ENCODE data around the gene MFSD6. TPM values are rescaled to one million over a fixed set of nuclear protein-coding genes. Genes with fewer than 3 reads are reported as not detected.

The MFSD6 gene
- polyA plus RNA-seq, 2 of the 4 experiments (the other 2 are of a cell fraction) = 14.3 to 41.3 TPM

DNA sequence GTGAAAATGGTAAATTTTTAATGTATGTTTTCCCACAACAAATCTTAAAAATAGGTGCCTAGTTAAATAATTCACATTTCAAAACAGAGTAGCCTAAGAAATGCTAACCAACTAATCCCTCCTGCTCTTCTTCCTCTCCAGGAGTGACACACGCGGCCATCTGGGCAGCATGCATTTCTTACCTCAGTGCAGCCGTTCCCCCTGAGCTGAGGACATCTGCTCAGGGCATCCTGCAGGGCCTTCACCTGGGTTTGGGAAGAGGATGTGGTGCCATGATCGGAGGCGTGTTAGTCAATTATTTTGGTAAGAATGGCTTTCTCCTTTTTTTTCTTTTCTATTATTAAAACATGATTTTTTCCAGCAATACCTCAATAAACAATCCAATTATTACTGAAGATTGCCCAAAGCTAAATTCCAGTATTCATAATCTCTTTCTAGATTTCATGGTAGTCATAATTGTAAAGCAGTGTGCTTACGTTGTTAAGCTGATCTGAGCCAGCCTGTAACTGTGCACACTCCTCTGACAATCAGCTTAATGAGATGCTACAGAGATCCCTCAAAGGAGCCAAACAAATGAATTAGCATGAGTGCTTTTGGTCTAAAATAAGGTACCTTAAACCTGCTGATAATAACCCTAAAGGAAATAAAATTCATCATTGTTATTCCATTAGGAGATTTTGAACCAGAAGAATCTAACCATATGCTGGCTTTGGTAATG, 80.5 kb downstream of the MFSD6 start:
- no peak for ATAC-seq
- 92% methylated on average over 6 of the region's 6 CpGs for WGBS (ENCODE audit: missing lambda C conversion rate)

DNA sequence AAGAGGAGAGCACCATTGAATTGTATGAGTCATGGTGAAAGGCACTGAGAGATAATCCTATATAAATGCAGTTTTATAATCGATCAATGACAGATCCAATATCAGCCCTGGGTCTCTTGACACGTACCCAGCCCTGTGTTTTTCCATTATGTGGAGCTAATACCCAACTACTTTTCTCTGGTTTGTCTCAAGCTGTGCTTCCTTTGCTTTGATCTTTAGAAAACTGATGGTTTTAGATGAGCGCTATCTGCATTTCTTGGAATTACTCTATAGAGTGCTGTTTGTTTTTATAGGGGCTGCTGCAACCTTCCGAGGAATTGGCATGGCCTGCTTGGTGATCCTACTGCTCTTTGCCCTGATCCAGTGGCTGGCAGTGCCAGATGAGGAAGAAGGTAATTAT, 81.3 kb downstream of the MFSD6 start:
- ChIA-PET CTCF (interaction anchor here (1.4 kb wide), 1 partner anchor 13 kb away, joined by 6 read pairs; no protein-coding TSS in a partner anchor), POLR2A (no interaction called here)
- Histone ChIP-seq H3K9me3 (no peaks in the 10 kb centered on the region), H3K27ac (no peak overlapping the region), H3K4me2 (no peak overlapping the region), H3K4me1 (no peaks in the 10 kb centered on the region), H3K4me3 (no peak overlapping the region)
- TF ChIP-seq HDAC2 (IDR thresholded peaks at IDR 0.05) (no peak), ZFP36 (IDR thresholded peaks at IDR 0.05; ENCODE audit: borderline replicate concordance, partially characterized antibody) (no peak), JUNB (IDR thresholded peaks at IDR 0.05) (no peak), BHLHE40 (IDR thresholded peaks at IDR 0.05; ENCODE audit: low read depth, low read length) (no peak), NR3C1 (IDR thresholded peaks at IDR 0.05) (no peak), MAFK (IDR thresholded peaks at IDR 0.05; ENCODE audit: partially characterized antibody) (no peak), KDM5A (IDR thresholded peaks at IDR 0.05) (no peak), ZNF302 (CRISPR knock-in tag; IDR thresholded peaks at IDR 0.05) (no peak)
- TF ChIP-seq, protein P1, sequence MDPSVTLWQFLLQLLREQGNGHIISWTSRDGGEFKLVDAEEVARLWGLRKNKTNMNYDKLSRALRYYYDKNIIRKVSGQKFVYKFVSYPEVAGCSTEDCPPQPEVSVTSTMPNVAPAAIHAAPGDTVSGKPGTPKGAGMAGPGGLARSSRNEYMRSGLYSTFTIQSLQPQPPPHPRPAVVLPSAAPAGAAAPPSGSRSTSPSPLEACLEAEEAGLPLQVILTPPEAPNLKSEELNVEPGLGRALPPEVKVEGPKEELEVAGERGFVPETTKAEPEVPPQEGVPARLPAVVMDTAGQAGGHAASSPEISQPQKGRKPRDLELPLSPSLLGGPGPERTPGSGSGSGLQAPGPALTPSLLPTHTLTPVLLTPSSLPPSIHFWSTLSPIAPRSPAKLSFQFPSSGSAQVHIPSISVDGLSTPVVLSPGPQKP (IDR thresholded peaks at IDR 0.05; ENCODE audit: low read depth, low read length) = no peak
- TF ChIP-seq, protein P2, sequence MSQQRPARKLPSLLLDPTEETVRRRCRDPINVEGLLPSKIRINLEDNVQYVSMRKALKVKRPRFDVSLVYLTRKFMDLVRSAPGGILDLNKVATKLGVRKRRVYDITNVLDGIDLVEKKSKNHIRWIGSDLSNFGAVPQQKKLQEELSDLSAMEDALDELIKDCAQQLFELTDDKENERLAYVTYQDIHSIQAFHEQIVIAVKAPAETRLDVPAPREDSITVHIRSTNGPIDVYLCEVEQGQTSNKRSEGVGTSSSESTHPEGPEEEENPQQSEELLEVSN (IDR thresholded peaks at IDR 0.05; ENCODE audit: borderline replicate concordance, low read depth) = no peak
- DNase-seq (ENCODE audit: low read depth in 1 of 2, low spot score in 1 of 2) = no peak
- FAIRE-seq = no peak
- no peak for ATAC-seq
- 89% methylated on average over 4 of the region's 4 CpGs for WGBS (ENCODE audit: missing lambda C conversion rate)

More for the DNA sequence above, 80.5 kb downstream of the MFSD6 start:
- Histone ChIP-seq H3K4me2 (no peak overlapping the region), H3K4me1 (no peaks in the 10 kb centered on the region), H3K4me3 (no peak overlapping the region), H3K9me3 (no peaks in the 10 kb centered on the region), H3K27ac (no peak overlapping the region)
- ChIA-PET POLR2A (no interaction called here), CTCF (interaction anchor here (0.7 to 1.4 kb wide), 3 partner anchors 14 to 281 kb away, joined by 3 to 6 read pairs (median 3); no protein-coding TSS in a partner anchor)
- DNase-seq (ENCODE audit: low read depth in 1 of 2, low spot score in 1 of 2) (no peak), FAIRE-seq (no peak)
- TF ChIP-seq, protein P3, sequence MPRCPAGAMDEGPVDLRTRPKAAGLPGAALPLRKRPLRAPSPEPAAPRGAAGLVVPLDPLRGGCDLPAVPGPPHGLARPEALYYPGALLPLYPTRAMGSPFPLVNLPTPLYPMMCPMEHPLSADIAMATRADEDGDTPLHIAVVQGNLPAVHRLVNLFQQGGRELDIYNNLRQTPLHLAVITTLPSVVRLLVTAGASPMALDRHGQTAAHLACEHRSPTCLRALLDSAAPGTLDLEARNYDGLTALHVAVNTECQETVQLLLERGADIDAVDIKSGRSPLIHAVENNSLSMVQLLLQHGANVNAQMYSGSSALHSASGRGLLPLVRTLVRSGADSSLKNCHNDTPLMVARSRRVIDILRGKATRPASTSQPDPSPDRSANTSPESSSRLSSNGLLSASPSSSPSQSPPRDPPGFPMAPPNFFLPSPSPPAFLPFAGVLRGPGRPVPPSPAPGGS (IDR thresholded peaks at IDR 0.05) = no peak
- TF ChIP-seq SREBF2 (IDR thresholded peaks at IDR 0.05) (no peak), POLR2AphosphoS2 (conservative IDR thresholded peaks at IDR 0.05; ENCODE audit: low read length) (no peak), RFX5 (IDR thresholded peaks at IDR 0.05) (no peak), HDAC2 (IDR thresholded peaks at IDR 0.05) (no peak), CBX8 (IDR thresholded peaks at IDR 0.05) (no peak), CEBPB (IDR thresholded peaks at IDR 0.05) (no peak), HOXB13 (CRISPR knock-in tag; IDR thresholded peaks at IDR 0.05; ENCODE audit: low read depth) (no peak)
- TF ChIP-seq, protein P2 (IDR thresholded peaks at IDR 0.05; ENCODE audit: borderline replicate concordance, low read depth) = no peak
- TF ChIP-seq, protein P4, sequence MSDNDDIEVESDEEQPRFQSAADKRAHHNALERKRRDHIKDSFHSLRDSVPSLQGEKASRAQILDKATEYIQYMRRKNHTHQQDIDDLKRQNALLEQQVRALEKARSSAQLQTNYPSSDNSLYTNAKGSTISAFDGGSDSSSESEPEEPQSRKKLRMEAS (IDR thresholded peaks at IDR 0.05) = no peak

DNA sequence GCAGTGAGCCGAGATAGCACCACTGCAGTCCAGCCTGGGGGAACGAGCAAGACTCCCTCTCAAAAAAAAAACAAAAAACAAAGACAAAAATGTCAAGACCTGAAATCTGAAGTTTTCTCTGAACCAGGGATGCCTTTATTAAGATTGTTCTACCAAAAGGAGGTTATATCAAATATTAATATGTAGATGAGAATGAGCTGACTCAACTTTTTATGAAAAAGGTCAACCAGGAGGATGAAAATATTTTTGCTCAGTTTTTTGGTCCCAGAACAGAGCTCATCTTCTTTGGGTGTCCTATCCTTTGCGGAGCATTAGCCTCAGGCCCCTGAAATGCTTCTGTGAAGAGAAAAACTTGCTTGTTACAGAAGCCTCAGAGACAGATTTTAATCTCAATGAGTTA, 82.3 kb downstream of the MFSD6 start:
- CTCF ChIA-PET = no interaction called here
- no peak overlapping the region for H3K4me2 ChIP-seq
- ATAC-seq = no peak

More for the DNA sequence above, 82.3 kb downstream of the MFSD6 start:
- FAIRE-seq (no peak), DNase-seq (ENCODE audit: low read depth in 1 of 2, low spot score in 1 of 2) (no peak)
- H3K4me3 ChIP-seq = no peak overlapping the region
- H3K9me3 ChIP-seq = no peaks in the 10 kb centered on the region
- POLR2A ChIA-PET = no interaction called here
- no peaks in the 10 kb centered on the region for H3K4me1 ChIP-seq
- WGBS (ENCODE audit: missing lambda C conversion rate) = 93% methylated on average over 3 of the region's 3 CpGs
- TF ChIP-seq HOXA7 (CRISPR knock-in tag; IDR thresholded peaks at IDR 0.05) = no peak
- TF ChIP-seq, protein P5, sequence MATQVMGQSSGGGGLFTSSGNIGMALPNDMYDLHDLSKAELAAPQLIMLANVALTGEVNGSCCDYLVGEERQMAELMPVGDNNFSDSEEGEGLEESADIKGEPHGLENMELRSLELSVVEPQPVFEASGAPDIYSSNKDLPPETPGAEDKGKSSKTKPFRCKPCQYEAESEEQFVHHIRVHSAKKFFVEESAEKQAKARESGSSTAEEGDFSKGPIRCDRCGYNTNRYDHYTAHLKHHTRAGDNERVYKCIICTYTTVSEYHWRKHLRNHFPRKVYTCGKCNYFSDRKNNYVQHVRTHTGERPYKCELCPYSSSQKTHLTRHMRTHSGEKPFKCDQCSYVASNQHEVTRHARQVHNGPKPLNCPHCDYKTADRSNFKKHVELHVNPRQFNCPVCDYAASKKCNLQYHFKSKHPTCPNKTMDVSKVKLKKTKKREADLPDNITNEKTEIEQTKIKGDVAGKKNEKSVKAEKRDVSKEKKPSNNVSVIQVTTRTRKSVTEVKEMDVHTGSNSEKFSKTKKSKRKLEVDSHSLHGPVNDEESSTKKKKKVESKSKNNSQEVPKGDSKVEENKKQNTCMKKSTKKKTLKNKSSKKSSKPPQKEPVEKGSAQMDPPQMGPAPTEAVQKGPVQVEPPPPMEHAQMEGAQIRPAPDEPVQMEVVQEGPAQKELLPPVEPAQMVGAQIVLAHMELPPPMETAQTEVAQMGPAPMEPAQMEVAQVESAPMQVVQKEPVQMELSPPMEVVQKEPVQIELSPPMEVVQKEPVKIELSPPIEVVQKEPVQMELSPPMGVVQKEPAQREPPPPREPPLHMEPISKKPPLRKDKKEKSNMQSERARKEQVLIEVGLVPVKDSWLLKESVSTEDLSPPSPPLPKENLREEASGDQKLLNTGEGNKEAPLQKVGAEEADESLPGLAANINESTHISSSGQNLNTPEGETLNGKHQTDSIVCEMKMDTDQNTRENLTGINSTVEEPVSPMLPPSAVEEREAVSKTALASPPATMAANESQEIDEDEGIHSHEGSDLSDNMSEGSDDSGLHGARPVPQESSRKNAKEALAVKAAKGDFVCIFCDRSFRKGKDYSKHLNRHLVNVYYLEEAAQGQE (IDR thresholded peaks at IDR 0.05) = no peak
- peak; percentile 38 for TF ChIP-seq MAFK (IDR thresholded peaks at IDR 0.05; ENCODE audit: partially characterized antibody)
- H3K27ac ChIP-seq = no peak overlapping the region
